COLO829 (cell line): Measurements from ENCODE around the gene C3orf38.
"Not testable (repeated sequence)": the region's sequence is repeated elsewhere in the genome, so short reads cannot be mapped to it uniquely, and the experiment has no call there.

Experiments
- DNase-seq: peaks from one replicate; pipeline ENCODE4 v3.0.0; 2012; ENCODE audit warnings: low spot score

C3orf38 gene

GRCh38 chr3:88149509-88150362, at the start of gene C3orf38:
Gene C3orf38, plus strand, starts transcription at chr3:88149959. Its CDS starts 94 bp downstream, at chr3:88150053.
- DNase-seq: peak; percentile 93

GRCh38 chr3:88101142-88101541, 48.6 kb upstream of the C3orf38 start:
- DNase-seq: no peak

DNA sequence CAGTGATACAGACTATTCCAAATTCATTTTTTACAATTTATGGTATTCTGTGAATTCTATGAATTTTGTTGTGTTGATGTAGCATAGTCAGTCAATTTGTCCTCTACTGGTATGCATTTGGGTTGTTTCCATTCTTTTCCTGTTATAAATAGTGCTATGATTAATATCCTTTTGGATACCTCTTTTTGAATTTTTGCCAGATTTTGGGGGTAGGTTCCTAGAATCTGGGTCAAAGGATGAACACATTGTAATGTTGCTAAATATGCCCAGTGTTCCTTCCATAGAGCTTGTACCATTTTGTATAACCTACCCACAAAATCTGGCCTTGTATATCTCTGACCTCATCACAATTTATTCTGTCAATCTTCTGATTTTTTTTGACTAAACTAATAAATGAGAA, 44.4 kb upstream of the C3orf38 start:
- no peak for DNase-seq

GRCh38 chr3:88112289-88112688, 37.5 kb upstream of the C3orf38 start:
- DNase-seq: no peak

GRCh38 chr3:88113311-88114162, 36.2 kb upstream of the C3orf38 start:
- DNase-seq: peak; percentile 70

DNA sequence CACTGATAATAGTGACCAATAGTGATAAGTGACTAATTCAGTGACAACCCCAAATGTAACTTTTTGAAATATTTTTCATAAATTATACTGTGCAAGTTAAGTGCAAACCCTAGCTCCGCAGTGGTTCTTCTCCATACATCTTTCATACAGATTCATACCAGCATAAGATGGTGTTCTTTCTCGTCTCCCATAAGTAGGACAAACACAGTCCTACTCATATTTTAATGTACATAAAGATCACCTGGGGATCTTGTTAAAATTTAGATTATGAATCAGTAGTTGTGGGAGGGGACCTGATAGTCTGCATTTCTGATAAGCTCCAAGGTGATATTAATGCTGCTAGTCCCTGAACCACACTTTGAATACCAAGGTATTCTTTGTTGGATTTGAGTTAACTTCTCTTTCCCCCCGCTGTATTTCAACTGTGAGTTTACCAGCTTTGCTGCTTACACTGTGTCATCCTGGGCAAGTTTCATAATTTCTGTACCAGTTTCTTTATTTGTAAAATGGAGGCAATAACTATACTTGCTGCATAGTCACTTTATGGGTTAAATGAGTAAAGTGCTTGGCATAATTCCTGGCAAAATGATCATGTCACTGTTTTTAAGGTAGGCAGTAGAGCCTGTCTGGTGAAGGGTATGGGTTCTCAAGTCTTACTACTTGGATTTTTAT, 34.7 kb upstream of the C3orf38 start:
- DNase-seq: no peak

- no peak for DNase-seq
These were observed 32.1 kb upstream of the C3orf38 start for GRCh38 chr3:88117683-88118082.

GRCh38 chr3:88118603-88119002, 31.2 kb upstream of the C3orf38 start:
- not testable (repeated sequence) for DNase-seq

DNA sequence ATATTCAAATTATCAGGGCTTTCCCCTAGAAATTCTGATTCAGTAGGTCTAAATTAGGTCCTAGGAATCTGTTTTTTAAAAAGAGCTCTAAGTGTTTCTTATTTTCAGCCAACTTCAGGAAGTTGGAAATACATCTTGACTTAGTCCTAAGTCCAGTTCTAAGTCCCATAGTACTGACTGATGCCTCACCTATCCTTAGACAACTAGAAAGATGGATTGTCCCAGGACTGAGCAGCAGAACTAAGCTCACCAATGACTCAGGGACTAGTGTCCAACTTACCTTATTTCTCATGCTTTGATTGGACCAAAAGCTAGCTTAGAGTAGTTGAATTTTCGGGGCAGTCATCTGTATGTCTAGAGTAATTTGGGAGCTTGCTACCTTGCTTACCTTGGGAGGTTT, 26.2 kb upstream of the C3orf38 start:
- no peak for DNase-seq

GRCh38 chr3:88131695-88132094, 18.1 kb upstream of the C3orf38 start:
- DNase-seq: no peak

GRCh38 chr3:88132894-88133293, 16.9 kb upstream of the C3orf38 start:
- DNase-seq: no peak

GRCh38 chr3:88133711-88134263, 16.0 kb upstream of the C3orf38 start:
- no peak for DNase-seq

GRCh38 chr3:88137836-88138235, 11.9 kb upstream of the C3orf38 start:
- DNase-seq: no peak

DNA sequence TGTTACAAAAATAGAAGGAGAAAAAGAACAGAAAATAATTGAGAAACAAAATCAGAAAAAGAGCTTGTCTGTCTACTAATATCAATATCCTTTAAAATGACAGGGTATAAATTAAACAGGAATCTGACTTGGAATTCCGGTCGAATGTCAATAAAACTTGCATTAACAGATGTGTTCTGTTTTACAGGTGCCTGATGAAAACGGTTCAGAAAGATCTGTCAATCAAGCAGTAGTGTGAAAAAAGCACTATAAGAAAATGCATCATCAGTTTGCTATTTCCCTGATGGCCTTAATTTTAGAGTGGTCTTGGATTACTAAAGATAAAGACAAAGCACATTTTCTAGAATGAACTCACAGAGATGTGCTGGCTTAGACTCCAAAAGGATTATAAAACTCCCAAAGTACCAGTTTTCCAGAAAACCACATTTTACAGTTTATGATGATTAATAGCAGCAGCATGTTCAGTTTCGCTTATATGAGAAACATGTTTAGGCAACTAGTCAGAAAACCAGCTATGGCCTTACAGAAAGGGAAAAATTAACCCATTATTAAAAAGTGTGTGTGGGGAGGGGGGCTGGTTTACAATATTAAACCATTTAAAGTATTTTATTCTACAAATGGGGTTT, 8.2 kb upstream of the C3orf38 start:
- no peak for DNase-seq

- DNase-seq: peak; percentile 50
These were observed 7.6 kb upstream of the C3orf38 start for GRCh38 chr3:88142094-88142624.

- DNase-seq: no peak
These were observed 2.5 kb upstream of the C3orf38 start for GRCh38 chr3:88147261-88147660.

DNA sequence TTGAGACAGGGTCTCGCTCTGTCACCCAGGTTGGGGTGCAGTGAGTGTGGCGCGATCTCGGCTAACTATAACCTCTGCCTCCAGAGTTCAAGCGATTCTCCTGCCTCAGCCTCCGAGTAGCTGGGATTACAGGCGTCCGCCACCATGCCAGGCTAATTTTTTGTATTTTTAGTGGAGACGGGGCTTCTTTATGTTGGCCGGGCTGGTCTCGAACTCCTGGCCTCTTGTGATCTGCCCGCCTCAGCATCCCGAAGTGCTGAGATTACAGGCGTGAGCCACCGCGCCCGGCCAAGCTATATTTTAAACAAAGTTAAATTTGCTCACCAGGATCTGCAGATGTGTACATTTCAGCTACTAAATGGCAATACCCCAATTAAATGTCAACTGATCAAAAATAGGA, 1.1 kb upstream of the C3orf38 start:
- DNase-seq: no peak

DNA sequence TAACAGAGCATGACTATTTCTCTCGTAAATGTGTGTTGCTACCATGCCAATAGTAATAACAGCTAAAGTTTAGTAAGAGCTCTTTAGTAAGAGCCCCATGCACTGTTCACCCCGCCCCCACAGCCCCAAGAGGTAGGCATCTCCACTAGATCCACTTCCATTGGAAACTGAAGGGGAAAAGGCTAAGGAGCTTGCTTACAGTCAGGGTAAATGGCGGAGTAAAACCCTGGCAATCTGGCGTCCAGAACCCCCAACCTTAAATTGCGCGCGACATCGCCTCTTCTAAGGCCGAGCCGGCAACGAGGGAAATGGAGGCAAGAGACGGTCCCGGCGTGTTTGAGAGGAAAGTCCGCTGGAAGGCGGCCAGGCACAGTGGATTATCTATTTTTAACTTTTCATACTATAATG, 654 bp upstream of the C3orf38 start:
- DNase-seq: peak; percentile 11

- peak; percentile 19 for DNase-seq
These were observed 612 bp downstream of the C3orf38 start for GRCh38 chr3:88150371-88150770.

- no peak for DNase-seq
These were observed 1.0 kb downstream of the C3orf38 start for GRCh38 chr3:88150806-88151205.

DNA sequence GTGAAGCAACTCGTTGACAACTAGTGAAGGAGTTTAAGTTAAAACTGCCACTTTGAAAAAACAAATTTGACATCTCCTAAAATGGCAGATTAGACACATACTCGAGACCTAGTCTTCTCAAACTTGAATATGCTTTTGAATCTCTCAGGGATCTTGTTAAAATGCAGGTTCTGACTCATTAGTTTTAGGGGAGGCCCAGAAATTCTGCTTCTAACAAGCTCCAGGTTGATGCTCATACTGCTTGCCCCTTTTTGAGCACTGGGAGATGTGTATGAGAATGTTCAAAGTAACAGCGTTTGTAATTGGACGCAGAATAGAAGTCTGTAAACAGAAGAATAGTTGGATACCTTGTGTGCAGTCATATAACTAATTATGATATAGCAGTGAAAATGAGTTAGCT, 1.6 kb downstream of the C3orf38 start:
- no peak for DNase-seq
